ENCODE data around the gene HHIPL1.

GRCh38 chr14:99679996-99680395 lies 35.1 kb downstream of the HHIPL1 start:
- no peak for TF ChIP-seq CTCF (IDR thresholded peaks at IDR 0.05 in 4 of 5, conservative IDR thresholded peaks at IDR 0.05 in 1 of 5)
- no peak for TF ChIP-seq POLR2A (IDR thresholded peaks at IDR 0.05)
